ENCODE results near the gene TNN.
A peak's percentile ranks its signal among the peaks of the same experiment; 100 is the strongest.

The TNN gene

GRCh38 chr1:175116210-175116798, 48.7 kb downstream of the TNN start:
- DNase-seq (ENCODE audit: low read depth), result no peak

DNA sequence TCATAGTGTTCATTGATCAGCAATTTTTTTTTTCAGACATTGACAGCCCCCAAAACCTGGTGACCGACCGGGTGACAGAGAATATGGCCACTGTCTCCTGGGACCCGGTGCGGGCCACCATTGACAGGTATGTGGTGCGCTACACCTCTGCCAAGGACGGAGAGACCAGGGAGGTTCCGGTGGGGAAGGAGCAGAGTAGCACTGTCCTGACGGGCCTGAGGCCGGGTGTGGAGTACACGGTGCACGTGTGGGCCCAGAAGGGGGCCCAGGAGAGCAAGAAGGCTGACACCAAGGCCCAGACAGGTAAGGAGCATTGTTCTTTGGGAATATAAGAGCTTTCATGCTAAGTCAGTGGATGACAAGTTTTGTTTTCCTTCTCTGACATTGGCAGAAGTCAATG, 49.3 kb downstream of the TNN start:
- DNase-seq (ENCODE audit: low read depth), result no peak

DNA sequence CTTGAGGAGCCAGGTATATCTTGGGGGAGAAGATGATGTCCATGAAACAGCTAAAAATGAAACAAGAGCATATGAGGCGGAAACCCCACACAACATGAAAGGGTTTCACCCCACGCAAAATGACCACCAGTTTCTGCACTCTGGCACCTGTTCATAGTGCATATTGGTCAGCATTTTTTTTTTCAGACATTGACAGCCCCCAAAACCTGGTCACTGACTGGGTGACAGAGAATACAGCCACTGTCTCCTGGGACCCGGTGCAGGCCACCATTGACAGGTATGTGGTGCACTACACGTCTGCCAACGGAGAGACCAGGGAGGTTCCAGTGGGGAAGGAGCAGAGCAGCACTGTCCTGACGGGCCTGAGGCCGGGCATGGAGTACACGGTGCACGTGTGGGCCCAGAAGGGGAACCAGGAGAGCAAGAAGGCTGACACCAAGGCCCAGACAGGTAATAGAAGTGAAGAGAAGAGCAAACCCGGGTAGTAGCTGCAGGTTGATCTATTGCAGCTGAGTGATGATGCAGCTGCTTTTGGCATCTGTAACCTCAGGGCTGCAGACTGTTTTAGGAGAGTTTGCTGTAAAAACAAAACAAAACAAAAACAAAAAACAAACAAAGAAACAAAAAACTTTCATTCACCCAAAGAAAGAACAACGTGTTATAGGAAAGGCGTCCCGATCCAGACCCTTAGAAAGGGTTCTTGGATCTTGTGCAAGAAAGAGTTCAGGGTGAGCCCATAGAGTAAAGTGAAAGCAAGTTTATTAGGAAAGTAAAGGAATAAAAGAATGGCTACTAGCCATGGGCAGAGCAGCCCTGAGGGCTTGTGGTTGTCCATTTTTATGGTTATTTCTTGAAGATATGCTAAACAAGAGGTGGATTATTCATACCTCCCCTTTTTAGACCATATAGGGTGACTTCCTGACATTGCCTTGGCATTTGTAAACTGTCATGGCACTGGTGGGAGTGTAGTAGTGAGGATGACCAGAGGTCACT, 51.0 kb downstream of the TNN start:
- DNase-seq (ENCODE audit: low read depth), result no peak

DNA sequence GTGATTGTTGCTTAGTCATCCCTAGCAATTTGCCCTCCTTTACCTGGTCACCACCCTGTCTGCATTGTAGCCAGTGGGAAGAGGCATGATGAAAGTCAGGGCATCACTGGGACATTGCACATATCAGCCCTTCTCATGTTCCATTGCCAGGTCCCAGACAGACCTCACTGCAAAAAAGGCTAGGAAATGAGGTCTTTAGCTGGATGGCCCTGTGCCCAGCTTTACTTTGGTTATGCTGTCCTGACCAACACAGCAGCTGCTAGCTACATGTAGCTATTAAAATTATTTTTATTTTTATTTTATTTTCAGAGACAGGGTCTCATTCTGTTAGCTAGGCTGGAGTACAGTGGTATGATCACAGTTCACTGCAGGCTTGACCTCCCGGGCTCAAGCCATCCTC, 52.9 kb downstream of the TNN start:
- DNase-seq (ENCODE audit: low read depth), result no peak

DNA sequence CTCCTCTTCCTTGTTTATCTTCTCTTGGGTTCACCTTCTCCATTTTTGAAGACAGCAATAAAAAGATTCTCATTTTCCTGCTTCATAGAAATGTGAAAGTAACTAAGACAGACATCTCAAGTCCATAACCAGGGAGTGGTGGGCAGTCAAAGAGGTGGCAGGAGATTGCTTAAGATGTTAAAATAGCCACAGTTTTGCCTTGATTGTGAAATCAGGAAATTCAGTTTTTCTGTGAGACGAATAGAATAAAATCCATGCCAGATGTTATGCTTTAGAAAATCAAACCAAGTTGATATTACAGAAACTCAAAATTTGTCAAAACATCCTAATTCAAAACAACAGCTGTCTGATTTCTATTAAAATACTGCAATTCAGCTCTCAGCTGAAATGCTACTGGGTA, 57.2 kb downstream of the TNN start:
- DNase-seq (ENCODE audit: low read depth), result no peak

- no peak for DNase-seq (ENCODE audit: low read depth)
Observed at GRCh38 chr1:175126347-175126746, 58.7 kb downstream of the TNN start.

- DNase-seq (ENCODE audit: low read depth), result no peak
Observed at GRCh38 chr1:175127565-175127964, 59.9 kb downstream of the TNN start.

- DNase-seq (ENCODE audit: low read depth), result no peak
Observed at GRCh38 chr1:175128523-175128922, 60.9 kb downstream of the TNN start.

- no peak for DNase-seq (ENCODE audit: low read depth)
Observed at GRCh38 chr1:175129182-175129581, 61.5 kb downstream of the TNN start.

DNA sequence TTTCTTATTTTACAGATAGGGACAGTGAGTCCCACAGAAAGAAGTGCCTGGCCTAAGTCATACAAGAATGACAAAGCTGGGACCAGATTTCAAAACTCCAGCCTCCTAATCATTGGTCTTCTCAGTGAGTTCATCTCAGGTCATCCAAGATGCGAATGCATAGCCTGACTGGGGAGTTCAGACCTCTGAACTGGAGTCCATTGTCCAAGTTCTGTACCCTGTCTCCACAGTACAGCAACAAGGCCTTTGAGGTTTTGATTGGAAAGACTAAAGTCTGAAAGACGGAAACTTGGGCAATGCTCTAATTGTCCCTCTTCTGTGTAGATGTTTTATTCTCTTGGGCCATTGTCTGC, 62.0 kb downstream of the TNN start:
- DNase-seq (ENCODE audit: low read depth), result no peak

DNA sequence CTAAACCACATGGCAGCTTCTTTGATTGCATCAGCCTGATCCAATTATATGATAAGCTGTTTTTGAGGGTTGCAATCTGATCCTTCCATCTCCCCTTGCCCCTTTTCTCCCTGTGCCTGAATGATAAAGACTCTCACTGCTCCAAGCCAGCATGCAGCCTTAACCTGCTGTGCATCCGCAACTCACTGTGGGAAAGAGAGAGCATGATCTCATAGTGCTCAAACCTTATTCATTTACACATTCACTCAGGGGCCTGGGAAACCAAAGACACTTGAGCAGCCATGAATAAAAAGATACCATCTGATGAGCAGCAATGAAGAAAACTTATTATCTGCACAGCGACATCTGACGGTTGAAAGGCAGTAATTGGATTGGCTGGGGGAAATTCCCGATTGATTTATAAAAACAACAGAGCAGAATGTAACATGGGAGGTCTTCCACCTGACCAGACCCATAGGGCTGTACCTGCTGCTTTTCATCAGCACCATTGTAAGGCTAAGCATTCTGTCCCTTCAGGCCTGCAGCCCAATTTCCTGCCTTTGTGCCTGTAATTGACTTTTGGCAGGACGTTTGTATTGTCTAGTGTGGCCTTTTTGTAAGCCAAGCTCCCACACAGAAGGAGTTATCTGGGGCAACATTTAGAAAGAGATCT, 62.5 kb downstream of the TNN start:
- no peak for DNase-seq (ENCODE audit: low read depth)

GRCh38 chr1:175130649-175131045, 63.0 kb downstream of the TNN start:
- no peak for DNase-seq (ENCODE audit: low read depth)

- DNase-seq (ENCODE audit: low read depth), result no peak
Observed at GRCh38 chr1:175131095-175131494, 63.5 kb downstream of the TNN start.

DNA sequence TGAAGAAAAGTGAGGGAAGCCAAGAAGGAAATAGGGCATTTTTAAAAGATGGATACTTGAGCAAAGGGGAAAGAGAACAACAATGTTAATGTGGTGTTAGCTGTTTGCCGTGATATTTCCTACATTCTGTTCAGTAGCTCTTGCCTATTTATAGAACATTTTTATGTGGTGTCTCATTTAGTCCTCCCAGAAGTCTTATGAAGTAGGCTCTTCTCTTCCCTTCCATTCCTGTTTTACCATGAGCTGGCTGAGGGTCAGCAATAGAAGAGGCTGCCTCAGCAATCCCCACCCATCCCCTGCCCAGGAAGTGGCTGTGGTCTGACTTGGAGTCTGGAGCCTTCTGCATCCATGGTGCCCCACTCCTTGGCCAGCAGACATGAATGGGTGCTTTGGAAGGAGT, 64.8 kb downstream of the TNN start:
- no peak for DNase-seq (ENCODE audit: low read depth)

- DNase-seq (ENCODE audit: low read depth), result no peak
Observed at GRCh38 chr1:175133673-175134435, 66.2 kb downstream of the TNN start.

DNA sequence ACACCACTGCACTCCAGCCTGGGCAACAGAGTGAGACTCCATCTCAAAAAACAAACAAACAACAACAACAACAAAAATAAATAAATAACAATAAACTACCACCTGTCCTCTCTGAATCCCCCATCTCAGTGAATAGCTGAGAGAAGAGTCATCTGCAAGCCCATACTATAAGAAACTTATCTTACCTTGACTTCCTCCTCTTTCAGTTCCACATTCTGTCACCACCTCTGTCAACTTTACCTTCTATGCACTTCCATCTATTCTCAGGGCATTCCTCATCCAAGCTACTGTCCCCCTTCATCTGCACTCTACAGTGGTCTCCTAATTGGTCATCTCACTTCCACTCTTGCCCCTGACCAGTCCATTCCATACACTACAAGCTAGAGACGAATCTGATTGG, 66.9 kb downstream of the TNN start:
- no peak for DNase-seq (ENCODE audit: low read depth)

- no peak for DNase-seq (ENCODE audit: low read depth)
Observed at GRCh38 chr1:175136246-175136645, 68.6 kb downstream of the TNN start.

- no peak for DNase-seq (ENCODE audit: low read depth)
Observed at GRCh38 chr1:175137369-175137768, 69.7 kb downstream of the TNN start.

DNA sequence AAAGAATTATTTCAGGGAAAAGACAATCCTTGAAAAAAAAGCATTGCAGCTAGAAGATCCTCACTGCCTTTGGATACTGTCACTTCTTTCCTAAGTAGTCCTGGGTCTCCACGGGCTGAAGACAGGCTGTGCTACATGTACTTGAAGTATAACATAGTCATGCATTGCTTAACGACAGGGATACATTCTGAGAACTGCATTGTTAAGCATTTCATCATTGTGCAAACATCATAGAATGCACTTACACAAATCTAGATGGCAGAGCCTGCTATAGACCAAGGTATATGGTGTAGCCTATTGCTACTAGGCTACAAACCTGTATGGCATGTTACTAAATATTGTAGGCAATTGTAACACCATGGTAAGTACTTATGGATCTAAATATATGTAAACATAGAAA, 70.9 kb downstream of the TNN start:
- DNase-seq (ENCODE audit: low read depth), result no peak

DNA sequence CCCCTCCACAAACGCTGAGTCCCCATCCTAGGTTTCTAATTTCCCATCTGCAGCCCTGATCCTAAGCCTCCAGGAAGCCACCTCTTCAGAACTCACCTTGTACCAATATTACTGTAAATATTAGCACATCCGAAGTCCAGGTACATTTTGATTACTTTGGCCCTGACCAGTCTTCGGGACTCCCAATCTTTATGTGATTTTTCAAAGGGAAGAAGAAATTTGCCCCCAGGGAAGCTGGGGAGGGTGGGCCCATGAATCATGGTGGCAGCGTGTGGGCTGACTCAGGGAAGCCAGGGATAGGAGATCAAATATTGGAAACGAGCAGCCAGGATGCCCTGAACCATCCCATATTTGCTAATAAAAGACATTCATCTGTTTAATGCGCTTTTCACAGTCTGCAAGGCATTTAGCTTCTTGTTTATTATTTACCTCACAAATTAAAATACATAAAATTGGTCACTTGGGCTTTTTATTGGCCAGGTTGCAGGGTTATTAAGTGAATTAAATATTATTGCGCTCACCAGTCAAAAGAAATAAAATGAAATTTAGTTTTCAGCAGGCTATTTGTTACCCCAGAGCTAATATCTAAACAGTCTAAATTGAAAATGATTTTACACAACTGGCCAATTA, 78.4 kb downstream of the TNN start:
- no peak for DNase-seq (ENCODE audit: low read depth)

GRCh38 chr1:175146529-175147213, 79.0 kb downstream of the TNN start:
- DNase-seq (ENCODE audit: low read depth), result peak; percentile 57
